ENCODE data around the gene SEL1L3.

Gene SEL1L3

DNA sequence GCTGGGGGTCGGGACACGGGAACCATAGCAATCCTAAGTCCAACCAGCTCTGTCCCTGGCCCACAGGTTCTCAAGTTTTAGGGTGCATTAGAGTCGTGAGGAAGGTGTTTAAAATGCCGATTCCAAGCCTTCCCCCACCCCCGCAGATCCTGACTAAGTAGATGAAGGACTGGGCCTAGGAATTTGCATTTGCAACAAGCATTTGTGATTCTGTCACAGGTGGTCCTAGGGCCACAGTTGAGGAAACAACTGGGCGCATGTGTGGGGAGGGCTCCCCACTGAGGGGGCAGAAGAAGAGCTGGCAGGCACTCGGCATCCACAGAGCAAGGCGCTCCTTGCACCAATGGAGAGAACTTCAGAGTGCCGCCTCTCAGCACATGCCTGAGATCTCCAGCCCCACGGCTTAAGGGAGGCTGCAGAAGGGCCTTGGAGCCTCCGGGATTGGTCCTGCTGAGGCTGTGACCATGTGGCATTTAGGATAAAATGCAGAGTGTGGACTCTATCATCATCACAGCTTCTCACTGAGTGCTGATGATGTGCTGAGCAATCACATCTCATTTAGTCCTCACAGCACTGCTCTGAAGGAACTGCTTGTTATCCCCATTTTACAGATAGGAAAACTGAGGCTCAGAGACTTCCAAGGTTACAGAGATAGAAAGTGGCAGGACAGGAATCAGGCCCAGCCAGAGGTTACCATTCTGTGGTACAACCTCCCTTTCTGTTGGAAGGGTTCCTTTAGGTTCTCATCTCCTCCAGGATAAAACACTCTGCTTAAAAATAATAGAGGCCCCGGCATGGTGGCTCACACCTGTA lies 16.7 kb downstream of the SEL1L3 start:
- DNase-seq: no peak

DNA sequence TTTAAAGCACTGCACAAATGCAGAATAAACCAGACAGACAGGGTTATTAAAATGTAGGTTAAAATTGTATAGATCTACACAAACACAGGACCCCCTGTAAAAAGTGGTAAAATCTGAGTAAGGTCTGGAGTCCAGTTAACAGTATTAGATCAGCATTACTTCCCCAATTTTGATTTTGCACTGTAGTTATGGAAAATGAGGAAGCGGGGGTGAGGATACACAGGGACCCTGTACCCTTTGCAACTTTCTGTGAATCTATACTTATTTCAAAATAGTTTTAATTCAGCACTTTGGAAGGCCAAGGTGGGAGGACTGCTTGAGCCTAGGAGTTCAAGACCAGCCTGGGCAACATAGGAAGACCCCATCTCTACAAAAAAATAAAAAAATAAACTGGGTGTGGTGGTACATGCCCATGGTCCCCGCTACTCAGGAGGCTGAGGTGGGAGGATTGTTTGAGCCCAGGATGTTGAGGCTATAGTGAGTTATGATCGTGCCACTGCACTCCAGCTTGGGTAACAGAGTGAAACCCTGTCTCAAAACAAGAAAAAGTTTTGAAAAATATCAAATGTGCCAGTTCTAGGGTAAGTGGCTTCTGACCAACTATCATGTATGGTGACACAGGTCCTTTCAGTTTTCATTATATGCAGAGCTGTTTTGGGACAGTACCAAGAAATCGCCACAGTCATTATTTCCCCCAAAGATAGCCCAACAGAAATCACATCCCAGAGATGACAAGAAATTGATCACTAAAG lies 17.7 kb downstream of the SEL1L3 start:
- no peak for DNase-seq

DNA sequence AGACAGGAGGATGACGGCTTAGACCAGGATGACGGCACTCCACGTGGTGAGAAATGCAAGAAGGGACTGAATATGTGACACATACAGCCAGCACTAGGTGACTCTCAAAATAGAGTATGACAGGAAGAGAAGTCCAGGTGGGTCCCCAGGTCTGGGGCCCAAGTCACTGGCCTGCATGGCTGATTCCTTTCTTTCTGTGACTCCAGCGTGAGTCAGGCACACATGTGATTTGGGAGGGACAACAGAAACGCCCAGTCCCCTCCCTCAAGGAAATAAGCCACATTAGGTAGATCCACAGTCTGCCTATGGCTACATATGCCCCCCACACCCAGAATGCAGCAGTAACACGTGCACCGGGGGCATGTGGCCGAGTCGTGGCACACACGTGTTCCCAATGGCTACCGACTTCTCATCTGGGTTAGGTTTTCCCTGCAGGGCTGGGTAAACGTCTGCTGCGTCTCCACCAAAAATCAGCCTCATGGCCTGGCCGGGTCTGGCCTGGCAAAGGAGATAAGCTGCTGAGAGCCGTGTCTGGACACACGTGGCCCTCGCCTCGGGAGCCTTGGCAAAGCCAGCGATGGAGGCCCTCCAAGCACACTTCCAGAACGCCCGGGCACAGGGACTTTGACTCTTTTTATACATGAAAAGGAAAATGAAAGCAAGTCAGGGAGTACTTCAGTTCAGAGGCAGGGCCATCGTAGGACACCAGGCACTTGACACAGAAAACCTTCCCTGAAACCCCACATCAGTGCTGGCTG lies 19.3 kb downstream of the SEL1L3 start:
- DNase-seq: no peak

DNA sequence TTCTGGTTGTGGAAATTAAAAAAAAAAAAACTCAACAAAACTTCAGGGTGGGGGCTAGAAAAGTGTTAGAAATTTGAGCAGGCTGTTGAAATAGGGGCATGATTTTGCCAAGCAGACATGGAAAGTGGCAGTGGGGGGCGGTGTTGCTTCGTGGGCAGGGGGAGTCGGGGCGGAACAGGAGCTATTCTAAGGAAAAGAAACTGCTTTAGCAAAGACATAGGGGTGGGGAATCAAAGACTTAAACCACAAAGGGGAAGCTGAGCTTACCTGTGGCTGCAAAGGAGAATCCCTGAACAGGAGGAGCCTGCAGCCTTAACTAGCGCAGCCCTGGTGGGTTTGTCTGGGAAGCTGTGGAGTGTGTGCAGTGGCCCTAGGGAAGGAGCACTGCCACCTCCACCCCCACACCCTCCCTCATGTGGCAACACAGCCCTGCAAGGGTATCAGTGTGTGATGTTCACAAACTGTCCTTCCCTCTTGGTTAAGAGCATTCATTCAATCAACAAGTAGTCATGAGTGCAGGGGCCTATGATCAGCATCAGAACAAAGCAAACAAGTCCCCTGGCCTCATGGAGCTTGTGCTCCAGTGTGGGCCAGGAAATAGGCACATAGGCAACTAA lies 20.5 kb downstream of the SEL1L3 start:
- DNase-seq: no peak

DNA sequence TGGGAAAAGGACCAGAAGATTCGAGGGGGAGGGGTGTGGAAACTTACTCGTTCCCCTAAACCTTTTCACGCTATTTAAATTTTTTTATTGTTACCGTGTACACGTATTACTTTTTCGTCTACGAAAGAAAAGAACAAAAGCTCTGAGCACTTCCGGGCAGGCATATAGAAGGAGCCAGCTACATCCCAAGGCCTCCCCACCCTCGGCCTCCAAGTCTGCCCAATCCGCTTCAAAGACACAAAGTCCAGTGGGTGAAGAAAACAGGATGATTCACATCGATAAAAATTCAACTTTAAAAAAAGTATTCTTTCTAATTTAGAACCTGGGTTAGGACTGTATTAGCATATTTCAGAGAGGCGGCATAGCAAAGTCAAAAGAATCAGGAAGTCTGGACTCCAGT lies 23.1 kb downstream of the SEL1L3 start:
- no peak for DNase-seq

DNA sequence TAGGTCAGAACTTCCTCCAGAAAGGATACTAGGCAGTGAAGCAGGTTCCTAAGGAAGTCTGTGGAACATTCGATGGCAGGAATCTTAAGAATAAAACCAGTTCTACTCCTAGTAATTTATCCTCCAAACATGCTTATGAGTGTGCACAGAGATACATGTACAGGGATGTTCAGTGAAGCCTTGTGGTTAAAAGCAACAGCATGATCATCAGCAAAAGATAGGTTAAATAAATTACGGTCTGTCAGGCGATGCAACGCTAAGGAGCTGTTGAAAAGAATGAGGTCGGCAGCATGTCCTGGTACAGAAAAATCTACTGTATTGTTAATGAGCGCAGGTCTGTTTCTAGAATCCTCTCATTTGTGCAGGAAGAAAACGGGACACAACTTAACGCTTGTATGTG lies 23.6 kb downstream of the SEL1L3 start:
- DNase-seq: no peak

DNA sequence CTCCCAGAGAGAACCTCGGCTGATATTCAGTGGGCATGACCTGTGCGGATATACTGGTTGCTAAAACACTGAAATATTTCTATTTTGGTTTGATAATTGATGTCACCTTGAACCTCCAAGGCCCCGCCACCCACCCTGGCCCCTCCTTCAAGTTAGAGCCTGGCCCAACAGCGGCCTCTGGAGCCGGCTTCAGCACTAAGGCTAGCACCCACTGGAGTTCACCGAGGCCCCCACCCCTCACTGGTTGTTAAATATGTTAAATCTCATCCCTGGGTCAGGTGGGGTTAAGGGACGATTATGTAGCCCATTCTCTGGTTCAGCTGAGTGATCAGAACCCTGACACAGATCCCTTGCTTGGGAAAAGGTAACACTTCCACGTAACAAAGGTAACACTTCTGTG lies 24.3 kb downstream of the SEL1L3 start:
- no peak for DNase-seq

DNA sequence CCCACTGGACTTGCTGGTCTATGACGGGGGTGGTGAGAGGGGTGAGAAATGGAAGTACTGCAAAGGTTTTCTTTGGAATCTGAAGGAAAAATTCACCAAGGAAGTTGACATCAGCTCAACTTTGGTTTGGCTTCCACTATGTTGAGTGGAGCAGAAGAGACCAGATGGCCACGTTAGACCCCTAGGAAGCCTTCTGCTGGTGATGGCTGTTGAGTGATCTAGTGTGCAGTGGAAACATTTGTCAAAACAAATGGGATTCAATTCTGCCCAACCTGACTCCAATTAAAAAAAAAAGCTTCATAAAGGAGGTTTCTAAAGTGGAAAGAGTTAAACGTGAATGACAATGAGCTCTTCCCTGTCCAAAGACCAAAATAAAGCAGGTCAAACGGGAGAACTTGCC lies 25.7 kb downstream of the SEL1L3 start:
- no peak for DNase-seq

DNA sequence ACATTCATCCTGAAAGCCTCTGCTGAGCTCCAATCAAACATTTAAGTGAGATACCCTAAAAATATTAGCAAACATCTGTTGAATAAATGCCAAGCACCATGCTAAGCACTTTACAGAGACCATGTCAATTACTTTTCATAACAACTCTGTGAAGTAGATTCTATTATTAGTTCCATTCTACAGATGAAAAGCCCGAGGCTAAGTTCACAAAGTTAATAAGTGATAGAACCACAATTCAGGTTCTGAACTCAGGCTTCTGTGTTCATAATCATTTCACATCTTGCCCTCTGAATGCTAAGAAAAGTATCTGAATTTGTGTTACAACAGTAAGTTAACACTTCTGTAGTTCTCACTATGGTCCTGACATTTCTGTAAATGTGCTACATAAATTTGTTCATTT lies 27.4 kb downstream of the SEL1L3 start:
- DNase-seq: no peak

DNA sequence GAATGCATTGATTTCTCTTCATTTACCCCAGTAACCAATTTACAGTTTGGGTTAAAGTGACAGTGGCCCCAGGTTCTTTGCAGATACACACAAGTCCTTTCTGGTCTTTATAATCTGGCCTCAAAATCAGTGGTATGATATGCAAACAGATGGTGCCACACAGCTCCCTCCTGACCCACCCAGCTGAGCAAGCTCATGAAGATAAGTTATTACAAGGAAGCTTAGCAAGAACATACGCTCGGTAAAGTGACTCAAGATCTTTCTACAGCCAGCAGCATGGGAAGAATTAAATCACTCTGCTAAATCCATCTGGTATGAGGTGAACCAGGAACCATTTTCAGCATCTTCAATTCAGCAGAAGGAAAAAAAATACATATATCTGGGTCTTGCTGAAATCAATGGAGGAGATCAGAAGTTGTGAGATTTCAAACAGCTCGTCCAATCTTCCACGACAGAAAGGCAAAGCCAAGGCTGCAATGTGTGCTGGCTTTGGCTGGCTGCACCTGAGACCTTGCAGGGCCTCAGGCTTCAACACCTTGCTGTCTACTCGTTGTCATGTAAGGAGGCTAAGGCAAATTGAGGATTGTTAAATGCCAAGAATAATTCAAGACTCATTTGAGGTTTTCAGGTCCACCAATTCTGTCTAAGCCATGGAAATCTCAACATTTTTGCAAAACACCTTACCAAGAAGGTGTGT lies 28.2 kb downstream of the SEL1L3 start:
- DNase-seq: no peak

DNA sequence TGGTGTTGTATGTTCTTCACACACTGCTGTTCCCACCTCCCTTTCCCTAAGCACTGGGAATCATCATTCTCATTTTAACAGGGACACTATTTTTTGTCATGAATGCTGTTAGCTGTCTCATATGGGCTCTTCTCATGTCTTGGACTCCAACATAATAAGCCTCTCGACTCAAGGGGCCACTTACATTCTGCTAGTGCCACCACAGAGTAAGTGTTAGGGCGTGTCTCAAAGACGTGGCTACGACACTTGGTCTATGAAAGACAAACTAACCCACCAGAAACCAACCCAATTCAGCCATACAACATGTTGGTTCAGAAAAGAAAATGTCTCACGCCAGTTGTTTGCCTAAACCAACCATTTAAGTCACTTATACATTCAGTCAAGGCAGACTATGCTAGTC lies 32.2 kb downstream of the SEL1L3 start:
- no peak for DNase-seq

DNA sequence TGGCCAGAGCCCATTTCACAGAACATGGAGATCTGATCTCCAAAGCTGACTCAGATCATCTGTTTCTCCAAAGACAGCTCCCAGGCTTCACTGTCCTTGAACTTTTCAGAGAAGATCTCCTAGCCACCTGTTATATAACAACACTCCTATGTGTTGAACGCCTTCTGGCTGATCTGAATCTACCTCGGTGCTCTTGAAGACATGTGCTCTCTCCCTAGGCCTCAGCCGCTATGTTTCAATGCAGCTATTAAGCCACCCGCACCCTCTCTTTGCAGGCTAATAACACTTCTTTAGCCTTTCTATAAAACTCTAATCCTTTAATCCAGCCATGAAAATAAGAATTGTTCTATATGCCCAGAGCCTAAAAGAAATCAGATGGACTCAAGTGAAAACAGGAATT lies 34.9 kb downstream of the SEL1L3 start:
- DNase-seq: no peak

DNA sequence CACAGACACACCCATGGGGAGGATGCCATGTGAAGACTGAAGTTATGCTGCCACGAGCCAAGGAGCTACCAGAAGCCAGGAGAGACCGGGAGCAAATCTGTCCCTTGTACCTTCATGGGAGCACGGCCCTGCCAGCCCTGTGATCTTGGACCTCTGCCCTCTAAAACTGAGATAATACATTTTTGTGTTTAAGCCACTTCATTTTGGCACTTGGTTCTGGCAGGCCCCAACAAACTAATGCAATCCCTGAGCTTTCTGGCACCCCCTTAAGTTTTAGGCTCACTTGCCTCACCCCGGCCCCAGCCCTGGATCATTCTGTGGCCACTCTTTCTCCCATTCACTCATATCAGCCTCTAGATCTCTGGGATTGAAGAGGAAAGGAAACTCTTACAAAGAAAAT lies 35.4 kb downstream of the SEL1L3 start:
- DNase-seq: no peak

DNA sequence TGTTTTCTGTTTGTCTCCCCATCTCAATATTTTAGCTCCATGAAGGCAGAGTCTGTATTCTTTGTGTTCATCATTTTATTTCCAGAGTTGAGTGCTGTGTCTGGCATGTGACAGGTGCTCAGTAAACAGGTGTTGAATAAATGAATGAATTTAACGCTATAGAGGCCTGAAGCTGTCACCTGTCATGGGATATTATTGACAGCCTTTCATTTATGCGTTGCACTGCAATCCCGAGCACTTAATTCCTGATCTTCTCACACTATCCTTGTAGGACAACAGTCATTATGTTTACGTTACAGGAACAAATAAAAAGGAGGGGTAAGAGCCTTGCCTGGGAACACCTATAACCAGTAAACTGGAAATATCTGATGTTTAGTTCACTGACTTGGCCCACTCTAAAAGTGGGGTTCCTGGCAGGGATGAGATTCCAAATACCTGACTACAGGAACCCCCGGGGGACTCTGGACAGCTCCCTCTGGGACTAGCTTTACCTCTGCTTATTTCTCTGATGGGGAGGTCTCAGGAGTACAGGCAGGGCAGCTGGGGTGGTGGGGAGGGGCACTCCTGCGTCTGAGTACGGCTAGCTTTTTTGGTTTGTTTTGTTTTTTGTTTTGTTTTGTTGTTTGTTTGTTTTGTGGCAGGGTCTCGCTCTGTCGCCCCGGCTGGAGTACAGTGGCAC lies 36.6 kb downstream of the SEL1L3 start:
- no peak for DNase-seq

DNA sequence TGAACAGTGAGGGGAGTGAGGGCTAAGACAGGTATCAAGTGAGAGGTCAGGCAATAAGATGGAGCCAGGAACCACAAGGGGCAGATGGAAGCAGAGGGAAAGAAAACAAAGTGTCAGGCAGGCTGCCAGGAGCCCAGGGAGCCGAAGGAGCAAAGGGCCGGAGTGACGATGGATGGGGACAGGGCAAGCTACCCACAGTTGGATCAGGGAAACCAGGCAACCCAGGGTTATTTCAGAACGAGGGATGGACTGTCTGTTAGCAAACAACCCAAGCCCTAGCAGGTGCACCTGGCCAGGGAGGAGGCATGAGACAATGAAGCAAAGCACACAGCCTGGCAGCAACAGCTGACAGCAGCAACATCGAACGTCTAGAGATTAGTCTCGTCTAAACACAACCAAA lies 39.2 kb downstream of the SEL1L3 start:
- no peak for DNase-seq

DNA sequence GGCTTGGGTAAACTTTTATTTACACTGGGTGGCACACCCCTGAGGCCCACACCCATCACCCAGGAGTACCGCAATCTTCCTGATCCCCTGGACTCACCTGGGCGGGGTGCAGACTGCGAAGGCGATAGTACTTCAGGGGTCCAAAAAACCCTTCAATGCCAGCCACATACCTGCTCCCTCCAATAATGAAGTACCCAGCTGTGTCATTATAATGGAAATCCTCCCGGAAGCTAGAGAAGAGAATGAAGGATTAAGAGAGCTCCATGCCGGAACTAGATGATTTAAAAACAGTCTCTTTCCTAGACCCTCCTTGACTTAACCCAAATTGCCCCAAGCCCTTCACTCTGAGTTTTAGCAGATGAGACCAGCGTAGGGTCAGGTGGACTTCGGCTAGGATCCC lies 40.9 kb downstream of the SEL1L3 start:
- DNase-seq: no peak

DNA sequence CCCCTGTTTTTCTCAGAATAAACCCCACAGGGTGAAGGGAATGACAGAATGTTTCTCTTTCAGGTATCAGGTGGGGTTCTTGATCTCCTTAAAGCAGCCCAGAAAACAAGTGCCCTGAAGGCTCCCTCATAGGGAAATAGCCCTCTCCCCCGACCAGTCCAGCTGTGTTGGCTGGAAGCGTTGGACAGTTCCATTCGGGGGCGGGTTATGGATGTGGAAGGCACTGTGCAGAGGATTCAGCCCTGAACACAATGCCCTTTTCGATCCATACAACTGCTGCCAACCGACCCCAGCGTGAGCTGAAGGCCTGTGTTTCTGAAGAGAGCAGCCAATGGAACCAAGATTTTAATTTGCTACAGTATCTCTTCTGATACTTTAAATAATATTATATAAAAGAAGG lies 41.5 kb downstream of the SEL1L3 start:
- no peak for DNase-seq

DNA sequence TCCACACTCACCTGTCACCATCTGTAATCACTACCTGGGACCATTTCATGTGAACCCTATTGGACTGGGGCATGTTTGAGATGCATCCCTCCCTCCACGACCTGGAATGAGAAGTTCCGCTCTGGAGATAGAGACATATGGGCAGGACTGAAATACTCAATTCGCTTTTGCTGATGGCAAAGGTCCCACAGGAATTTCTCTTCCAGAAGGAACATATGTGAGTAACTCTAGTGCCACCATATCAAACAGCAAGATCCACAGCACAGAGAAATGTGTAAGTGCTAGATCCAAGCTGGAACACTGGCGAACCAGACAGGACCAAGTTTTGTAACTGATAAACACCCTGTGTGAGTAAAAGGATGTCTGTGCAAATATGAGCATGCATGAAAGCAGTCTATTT lies 43.9 kb downstream of the SEL1L3 start:
- DNase-seq: no peak

DNA sequence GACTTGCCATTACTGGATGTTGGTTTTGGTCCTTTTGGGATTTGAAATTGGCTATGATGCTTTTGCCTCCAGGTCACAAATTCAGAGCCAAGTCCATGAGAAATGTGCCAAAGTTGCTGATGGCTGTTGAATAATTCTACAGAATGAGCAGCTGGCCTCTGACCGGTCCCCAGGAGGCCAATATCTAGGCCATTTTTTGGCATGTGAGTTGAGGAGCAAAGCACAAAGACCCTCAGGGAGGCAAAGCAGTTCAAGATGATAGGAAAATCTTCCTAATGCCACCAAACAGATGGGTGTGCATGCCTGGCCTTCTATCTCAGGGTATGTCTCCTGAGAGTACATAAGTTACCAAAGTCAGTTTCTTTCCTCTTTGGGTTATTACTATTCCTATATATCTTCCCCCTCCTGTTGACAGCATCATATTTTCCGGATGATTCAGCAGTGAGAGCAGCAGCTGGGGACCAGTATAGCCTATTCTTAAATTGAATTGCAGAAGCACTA lies 44.4 kb downstream of the SEL1L3 start:
- no peak for DNase-seq

DNA sequence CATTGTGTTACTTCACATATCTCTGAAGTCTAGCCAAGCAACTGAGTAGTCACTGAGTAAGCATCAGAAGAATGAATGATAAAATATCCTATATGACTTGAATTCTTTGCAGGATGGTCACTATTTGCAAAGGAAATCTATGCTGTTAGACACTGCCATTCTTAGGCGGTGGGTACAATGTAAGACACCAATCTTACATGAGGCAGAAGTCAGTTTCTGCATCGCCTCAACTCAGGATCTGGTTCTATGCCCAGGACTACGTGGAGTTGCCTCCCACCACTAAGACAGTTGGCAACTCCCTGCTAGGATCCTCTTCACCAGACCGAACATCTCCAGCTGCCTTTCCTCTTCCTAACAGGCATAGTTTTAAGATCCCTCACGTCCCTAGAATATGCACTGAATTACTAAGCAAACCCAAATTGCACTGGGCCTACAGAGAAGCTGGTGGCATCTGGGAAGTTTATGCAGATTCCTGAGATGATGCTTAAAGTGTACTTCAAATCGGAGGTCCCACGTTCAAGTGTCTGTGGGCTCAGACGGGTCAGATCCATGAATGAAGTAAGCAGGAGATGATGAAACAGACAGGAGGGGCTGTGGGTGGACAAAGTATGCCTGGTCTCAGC lies 45.6 kb downstream of the SEL1L3 start:
- no peak for DNase-seq

DNA sequence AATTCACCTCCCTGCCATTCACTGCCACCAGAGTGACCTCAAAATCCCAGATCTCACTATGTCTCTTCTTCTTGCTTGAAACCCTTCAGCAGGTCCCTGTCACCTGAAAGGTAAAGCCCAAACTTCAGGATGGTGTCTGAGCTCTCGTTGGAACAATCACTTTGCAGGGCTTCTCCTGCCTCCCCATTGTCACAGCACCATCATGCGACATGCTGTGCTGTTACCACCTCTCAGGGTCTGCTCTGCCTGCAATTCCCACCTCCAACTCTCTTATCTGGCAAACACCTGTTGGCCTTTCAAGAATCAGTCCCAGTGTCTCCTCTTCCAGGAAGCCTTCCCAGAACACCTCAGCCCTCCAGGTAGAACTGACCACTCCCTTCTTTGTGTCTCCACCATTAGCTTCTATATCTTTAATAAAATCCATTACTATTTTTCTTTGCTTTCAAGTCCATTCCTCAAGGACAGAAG lies 46.2 kb downstream of the SEL1L3 start:
- no peak for DNase-seq

Data from activated CD8-positive, alpha-beta memory T cell treated with anti-CD3 and anti-CD28 coated beads, Interleukin-2, amount 50 U/mL, for 48 hours (primary cell).